HG02798 (cell line): ENCODE measurements around the gene COMMD1.

Experiments used
- ATAC-seq: cut with Tn5 transposase; IDR thresholded peaks from one replicate; pipeline ENCODE4 v1.9.1; 2021; ENCODE audit warnings: mild to moderate bottlenecking; ENCODE audit not compliant: unreplicated experiment, poor library complexity

The COMMD1 gene

GRCh38 chr2:62054916-62055450 is 149.5 kb downstream of the COMMD1 start:
- ATAC-seq: no peak

- ATAC-seq: no peak
Observed at GRCh38 chr2:62055724-62056336, 150.4 kb downstream of the COMMD1 start.

GRCh38 chr2:62056341-62056740 is 150.9 kb downstream of the COMMD1 start:
- no peak for ATAC-seq

DNA sequence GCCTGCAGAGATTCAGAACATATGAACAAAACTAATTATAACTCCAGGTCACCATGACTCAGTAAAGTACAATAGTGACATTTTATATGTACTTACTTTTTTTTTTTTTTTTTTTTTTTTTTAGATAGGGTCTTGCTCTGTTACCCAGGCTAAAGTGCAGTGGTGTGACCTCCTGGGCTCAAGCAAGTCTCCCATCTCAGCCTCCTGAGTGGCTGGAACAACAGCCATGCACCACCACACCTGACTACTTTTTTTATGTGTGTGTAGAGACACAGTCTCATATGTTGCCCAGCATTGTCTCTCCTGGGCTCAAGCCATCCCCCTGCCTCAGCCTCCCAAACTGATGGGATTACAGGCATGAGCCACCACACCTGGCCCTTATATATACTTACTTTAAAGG is 159.8 kb downstream of the COMMD1 start:
- ATAC-seq: no peak

GRCh38 chr2:62071126-62071598 is 165.7 kb downstream of the COMMD1 start:
- ATAC-seq: no peak

GRCh38 chr2:62071760-62072680 is 166.5 kb downstream of the COMMD1 start:
- ATAC-seq: no peak

- no peak for ATAC-seq
Observed at GRCh38 chr2:62074233-62074632, 168.8 kb downstream of the COMMD1 start.

GRCh38 chr2:62076980-62077638 is 171.6 kb downstream of the COMMD1 start:
- ATAC-seq: no peak

DNA sequence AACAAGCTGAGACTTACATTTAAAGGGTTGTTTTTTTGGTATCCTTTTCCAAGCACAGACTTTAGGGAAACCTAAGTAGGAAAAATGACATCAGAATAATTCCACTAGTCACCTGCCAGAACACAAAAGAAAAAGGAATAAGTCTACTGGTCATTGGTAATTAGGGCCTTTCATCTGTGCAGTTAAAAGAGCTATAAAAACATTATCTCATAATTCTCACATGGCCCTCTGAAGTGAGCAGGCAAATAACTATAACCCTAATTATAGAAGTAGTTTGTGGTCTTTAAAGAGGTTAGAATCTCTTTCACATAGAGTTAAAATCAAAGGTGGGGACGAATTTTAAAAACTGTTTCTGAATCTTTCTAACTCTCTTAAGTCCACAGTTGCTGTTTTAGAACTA is 179.3 kb downstream of the COMMD1 start:
- no peak for ATAC-seq

GRCh38 chr2:62089658-62090057 is 184.2 kb downstream of the COMMD1 start:
- ATAC-seq: no peak

DNA sequence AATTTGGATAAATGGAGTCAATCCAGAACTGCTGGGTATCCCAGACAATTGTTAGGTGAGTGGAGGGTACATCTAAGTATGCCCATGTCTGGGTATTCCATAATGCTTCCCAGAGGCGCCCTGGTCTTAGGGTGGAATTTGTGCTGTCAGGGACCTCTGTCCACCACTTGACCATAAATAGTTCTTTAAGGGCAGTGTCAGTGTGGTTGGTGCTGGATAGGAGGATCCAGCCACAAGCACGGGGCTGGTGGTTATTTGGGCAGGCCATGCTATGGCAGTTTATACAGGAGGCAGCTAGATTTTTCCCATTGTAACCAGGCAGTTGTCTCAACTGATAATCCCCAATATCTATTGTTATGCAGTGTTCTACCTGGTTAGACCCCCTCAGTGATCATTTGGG is 186.0 kb downstream of the COMMD1 start:
- no peak for ATAC-seq

DNA sequence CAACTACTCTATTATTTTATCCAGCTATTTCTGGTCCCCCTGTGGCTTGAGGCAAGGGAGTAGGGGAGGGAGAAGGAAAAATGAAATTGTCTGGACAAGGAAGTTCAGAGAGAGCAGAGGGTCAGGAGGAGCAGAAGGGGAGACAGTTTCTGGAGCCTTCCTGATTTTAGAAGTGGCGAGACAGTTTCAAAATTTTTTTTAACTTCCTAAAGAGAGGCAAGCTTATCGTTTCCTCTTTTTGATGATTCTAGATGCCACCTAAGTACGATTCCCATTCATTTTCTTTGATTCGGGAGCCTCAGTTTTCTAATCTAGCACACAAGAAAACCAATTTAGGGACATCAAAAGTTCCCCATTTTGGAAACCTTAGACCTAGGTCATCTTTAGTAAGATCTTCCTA is 193.6 kb downstream of the COMMD1 start:
- ATAC-seq: no peak

DNA sequence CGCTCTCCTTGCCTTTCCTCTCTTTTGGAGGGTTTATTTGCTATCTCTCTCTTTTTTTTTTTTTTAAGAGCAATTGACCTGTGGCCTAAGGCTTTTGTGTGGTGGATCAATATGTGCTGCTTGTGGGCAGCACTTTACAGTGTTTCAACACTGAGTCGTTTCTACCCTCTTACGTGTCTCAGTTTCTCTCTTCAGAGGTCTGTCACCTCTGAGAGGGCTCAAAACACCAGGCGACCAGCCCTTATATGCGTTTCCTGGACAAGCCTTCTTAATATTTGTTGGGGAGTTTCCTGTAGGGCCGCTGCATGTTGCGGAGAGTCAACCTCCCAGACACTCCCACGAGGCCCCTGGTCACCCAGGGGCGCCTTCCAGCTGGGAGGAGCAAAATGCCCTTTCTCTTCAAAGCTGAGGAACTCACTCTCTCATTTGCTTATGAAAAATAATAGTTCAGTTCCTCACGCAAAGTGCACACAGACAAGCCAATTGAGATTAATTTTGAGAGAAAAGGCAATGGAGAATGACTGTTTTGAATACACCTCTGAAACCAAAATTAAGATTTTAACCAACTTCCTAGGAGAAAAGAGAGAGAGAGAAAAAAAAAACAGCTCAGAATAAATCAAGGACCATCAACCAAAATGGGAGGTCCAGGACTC is 194.2 kb downstream of the COMMD1 start:
- peak; percentile 88 for ATAC-seq

DNA sequence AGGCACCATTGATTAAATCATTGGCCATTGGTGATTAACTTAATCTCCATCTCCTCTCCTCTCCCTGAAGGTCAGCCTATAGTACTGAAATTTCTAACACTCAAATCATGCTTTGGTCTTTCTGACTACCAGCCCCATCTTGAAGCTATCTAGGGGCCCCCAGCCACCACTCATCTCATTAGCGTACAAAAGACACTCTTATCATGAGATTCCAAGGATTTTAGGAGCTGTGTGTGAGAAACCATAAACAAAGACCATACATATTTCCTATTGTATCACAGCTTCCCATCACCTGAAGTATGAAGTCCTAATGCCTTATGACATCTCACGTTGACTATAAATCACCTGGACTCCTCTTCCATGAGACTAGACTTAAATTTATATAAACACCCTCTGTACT is 196.4 kb downstream of the COMMD1 start:
- ATAC-seq: no peak

GRCh38 chr2:62102402-62102920 is 197.0 kb downstream of the COMMD1 start:
- ATAC-seq: no peak

DNA sequence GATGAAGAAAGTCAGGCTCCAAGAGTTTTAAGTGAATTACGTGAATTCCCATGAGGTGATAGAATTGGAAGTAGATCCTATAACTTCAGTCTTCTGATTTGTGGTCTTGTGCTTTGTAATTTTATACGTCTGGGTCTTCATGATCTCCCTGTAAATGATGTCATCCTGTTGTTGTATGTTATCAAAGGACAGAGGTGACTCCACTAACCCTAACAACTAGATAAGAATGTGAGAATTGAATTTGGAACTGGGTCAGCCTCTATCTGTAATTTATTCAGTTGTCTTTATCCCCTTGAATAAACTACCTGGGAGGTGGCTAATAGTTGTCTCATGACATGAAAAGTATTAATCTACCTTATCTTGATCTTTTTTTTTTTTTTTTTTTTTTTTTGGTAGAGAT is 204.1 kb downstream of the COMMD1 start:
- ATAC-seq: no peak

DNA sequence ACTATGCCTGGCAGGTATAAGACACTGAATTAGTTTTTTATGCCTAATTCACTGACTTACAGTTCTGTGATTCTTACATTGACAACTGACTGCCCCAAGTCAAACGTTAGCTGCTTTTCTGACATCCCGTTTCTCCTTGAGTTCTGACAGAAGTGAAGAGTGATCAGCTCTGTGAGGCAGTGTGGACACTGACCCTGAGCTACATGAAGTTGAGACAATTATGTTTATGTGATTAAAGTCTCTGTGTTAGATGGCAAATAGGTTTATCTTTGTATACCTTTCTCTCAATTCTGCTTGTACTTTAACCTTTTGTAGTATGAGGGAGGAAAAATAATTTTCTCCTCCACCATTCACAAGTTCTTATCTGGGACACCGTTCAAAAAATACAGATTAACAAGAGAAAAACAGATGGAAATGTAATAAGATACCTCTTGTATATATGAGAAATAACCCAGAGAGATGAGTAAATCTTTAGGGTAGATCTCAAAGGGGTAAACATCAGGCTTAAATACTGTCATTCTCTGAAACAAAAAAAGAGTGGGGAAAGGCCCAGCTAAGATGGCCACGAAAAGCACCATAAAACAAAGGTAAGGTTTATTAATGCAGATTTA is 205.0 kb downstream of the COMMD1 start:
- no peak for ATAC-seq

DNA sequence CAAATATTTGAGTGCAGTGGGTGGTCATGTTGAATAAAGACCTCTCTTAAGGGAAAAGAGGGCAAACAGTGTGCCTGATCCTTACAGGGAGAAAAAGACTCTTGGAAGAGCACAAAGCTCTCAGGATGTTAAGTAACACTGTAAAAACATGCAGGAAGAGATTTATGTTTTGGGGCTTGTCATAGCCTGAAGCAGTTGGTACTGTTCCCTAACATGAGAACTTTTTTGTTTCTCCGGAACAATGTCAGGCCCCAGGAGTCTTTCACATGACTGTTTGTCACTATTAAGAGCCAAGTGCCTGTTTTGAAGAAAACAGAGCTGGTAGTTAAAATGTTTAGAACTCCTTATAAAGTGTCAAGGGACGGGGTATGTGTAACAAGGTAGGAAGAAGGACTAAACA is 206.7 kb downstream of the COMMD1 start:
- no peak for ATAC-seq

DNA sequence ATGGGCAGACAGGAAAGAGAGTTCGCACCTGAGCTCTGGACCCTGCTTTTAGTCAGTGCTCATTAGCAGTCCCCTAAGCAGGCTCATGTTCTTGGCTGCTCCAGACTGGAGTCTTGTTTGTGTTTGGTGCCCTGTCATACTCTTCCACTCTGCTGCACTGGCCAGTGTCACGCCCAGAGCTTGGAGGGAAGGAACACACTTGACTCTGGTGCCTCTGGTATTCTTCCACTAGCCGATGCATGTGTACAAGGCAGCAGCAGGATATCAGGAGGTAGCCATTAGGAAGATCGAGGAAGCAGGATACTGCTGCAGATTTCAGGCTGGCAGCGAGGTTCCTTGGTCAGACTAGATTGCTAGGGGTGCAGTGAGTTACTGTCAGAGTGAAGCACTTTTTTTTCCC is 209.1 kb downstream of the COMMD1 start:
- no peak for ATAC-seq

DNA sequence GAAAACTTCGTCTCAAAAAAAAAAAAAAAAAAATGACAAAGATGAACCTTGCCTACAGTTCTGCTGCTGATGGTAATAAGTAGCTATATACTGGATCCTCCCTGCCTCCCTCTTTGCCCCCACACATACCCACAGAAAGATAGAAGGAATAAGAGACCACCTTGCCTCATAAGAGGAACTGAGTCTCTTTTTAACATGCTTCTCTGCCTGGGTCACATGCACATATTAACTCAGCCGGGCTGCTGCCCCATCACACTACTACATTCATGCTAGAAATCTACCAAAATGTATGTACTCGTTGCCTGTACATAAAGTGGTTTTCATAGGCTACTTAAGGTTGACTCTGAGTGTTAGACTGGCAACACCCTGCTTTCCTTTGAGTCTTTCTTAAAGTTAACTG is 211.5 kb downstream of the COMMD1 start:
- no peak for ATAC-seq
